HG02798 (cell line): ENCODE results near the gene F9.

Experiments
- ATAC-seq: cut with Tn5 transposase; IDR thresholded peaks from one replicate; pipeline ENCODE4 v1.9.1; 2021; ENCODE audit warnings: mild to moderate bottlenecking; ENCODE audit not compliant: unreplicated experiment, poor library complexity

The F9 gene

GRCh38 chrX:139585613-139586012 lies 55.1 kb downstream of the F9 start:
- no peak for ATAC-seq

GRCh38 chrX:139596068-139596467 lies 65.5 kb downstream of the F9 start:
- no peak for ATAC-seq

GRCh38 chrX:139600105-139600504 lies 69.6 kb downstream of the F9 start:
- ATAC-seq = no peak
